ENCODE measurements around the gene NPAS2. TPM values are rescaled to one million over a fixed set of nuclear protein-coding genes. Genes with fewer than 3 reads are reported as not detected.

Gene NPAS2
- total RNA-seq, 1 donor from 2014 or later = 5.5 TPM

DNA sequence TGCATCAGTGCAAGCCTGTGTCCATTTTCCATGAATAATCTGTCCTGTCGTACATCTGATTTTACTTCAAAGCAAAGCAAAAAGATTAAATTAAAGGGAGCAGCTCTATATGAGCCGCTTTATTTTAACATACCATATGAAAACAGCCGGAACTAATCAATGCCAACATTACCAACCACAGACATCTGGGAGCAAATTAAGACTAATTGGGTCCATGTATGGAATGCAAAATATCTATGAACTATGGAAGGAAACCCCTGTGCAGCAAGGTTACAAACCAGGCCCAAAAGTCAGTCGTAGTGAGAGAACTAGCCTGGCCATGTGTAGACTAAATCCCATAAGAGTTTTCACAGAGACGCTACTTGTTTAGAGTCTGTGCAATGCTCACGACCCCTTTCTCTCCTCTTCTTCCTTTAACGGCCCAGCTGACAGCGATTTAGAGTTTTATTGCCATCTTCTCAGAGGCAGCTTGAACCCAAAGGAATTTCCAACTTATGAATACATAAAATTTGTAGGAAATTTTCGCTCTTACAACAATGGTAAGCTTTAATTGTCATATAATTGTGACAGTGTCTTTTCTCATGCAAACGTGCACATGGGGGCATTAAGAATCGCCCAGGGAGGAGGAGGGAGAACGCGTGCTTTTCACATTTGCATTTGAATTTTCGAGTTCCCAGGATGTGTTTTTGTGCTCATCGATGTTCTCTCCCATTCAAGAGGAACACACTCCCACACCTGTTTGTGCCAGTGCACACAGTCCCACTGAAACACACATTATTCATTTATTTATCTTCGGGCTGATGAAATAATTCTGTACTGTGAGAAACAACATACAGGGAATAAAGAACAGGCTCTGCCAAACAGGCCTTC, 129.2 kb downstream of the NPAS2 start:
- Histone ChIP-seq H3K4me1 (ENCODE audit: insufficient read depth, low read length) (no peaks in the 10 kb centered on the region), H3K27me3 (ENCODE audit: insufficient read depth, low read length) (no peaks in the 10 kb centered on the region), H3K79me2 (ENCODE audit: insufficient read depth, low read length) (no peaks in the 10 kb centered on the region), H3K9me3 (ENCODE audit: insufficient read depth, low read depth, low read length) (no peaks in the 10 kb centered on the region), H3K9ac (ENCODE audit: low read length) (no peak overlapping the region), H3K4me2 (ENCODE audit: low read length) (no peak overlapping the region), H3K27ac (ENCODE audit: low read depth, low read length) (no peak overlapping the region), H2AFZ (ENCODE audit: low read depth, low read length) (no peak overlapping the region), H3K36me3 (ENCODE audit: insufficient read depth, low read length) (no peaks in the 10 kb centered on the region), H4K20me1 (ENCODE audit: insufficient read depth, low read length) (no peaks in the 10 kb centered on the region), H3K4me3 (ENCODE audit: insufficient read depth, low read depth, low read length) (no peak overlapping the region)
- Mint-ChIP-seq H3K27ac (ENCODE audit: unreplicated experiment) (no peak overlapping the region), H3K4me1 (ENCODE audit: low read depth, unreplicated experiment) (no peaks in the 10 kb centered on the region), H3K36me3 (ENCODE audit: low read depth, unreplicated experiment) (peaks cover 11% of the 10 kb centered on the region), H3K9me3 (ENCODE audit: unreplicated experiment) (peaks cover 4% of the 10 kb centered on the region), H3K4me3 (ENCODE audit: unreplicated experiment) (no peak overlapping the region), H3K27me3 (ENCODE audit: low read depth, unreplicated experiment) (peaks cover 24% of the 10 kb centered on the region)
- no peak for FAIRE-seq
- TF ChIP-seq, protein P1, sequence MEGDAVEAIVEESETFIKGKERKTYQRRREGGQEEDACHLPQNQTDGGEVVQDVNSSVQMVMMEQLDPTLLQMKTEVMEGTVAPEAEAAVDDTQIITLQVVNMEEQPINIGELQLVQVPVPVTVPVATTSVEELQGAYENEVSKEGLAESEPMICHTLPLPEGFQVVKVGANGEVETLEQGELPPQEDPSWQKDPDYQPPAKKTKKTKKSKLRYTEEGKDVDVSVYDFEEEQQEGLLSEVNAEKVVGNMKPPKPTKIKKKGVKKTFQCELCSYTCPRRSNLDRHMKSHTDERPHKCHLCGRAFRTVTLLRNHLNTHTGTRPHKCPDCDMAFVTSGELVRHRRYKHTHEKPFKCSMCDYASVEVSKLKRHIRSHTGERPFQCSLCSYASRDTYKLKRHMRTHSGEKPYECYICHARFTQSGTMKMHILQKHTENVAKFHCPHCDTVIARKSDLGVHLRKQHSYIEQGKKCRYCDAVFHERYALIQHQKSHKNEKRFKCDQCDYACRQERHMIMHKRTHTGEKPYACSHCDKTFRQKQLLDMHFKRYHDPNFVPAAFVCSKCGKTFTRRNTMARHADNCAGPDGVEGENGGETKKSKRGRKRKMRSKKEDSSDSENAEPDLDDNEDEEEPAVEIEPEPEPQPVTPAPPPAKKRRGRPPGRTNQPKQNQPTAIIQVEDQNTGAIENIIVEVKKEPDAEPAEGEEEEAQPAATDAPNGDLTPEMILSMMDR (IDR thresholded peaks at IDR 0.05; ENCODE audit: insufficient read depth, low read depth, low read length) = no peak
- no peak for TF ChIP-seq EZH2 (IDR thresholded peaks at IDR 0.05; ENCODE audit: insufficient read depth, low read length)
- no peak for DNase-seq (ENCODE audit: low read depth)

DNA sequence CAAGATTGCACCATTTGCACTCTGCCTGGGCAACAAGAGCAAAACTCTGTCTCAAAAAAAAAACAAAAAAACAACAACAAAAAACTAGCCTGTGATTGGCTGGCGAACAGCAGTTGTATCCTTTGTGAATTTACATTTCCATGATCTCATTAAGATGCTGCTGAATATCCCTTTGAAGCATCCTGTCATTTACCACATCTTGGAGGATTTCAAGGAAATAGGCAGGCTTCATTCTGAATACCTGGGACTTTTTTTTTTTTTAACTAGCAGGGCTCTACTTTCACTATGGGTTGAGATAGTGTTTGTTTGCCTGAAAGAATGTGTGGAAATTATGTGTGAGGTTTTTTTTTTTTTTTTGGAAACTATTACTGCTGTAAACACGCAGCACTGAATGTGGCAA, 132.6 kb downstream of the NPAS2 start:
- Mint-ChIP-seq H3K27me3 (ENCODE audit: low read depth, unreplicated experiment) (peaks cover 13% of the 10 kb centered on the region), H3K36me3 (ENCODE audit: low read depth, unreplicated experiment) (peaks cover 5% of the 10 kb centered on the region), H3K27ac (ENCODE audit: unreplicated experiment) (no peak overlapping the region), H3K4me1 (ENCODE audit: low read depth, unreplicated experiment) (no peaks in the 10 kb centered on the region), H3K4me3 (ENCODE audit: unreplicated experiment) (no peak overlapping the region), H3K9me3 (ENCODE audit: unreplicated experiment) (peaks cover 3% of the 10 kb centered on the region)
- no peak overlapping the region for H3K9ac ChIP-seq (ENCODE audit: low read length)
- FAIRE-seq = no peak
- H4K20me1 ChIP-seq (ENCODE audit: insufficient read depth, low read length) = no peaks in the 10 kb centered on the region
- H3K9me3 ChIP-seq (ENCODE audit: insufficient read depth, low read depth, low read length) = no peaks in the 10 kb centered on the region
- TF ChIP-seq, protein P1 (IDR thresholded peaks at IDR 0.05; ENCODE audit: insufficient read depth, low read depth, low read length) = no peak
- no peak for TF ChIP-seq EZH2 (IDR thresholded peaks at IDR 0.05; ENCODE audit: insufficient read depth, low read length)
- H3K79me2 ChIP-seq (ENCODE audit: insufficient read depth, low read length) = no peaks in the 10 kb centered on the region
- no peak overlapping the region for H3K27ac ChIP-seq (ENCODE audit: low read depth, low read length)
- no peak overlapping the region for H3K4me2 ChIP-seq (ENCODE audit: low read length)
- no peaks in the 10 kb centered on the region for H3K27me3 ChIP-seq (ENCODE audit: insufficient read depth, low read length)
- no peak overlapping the region for H2AFZ ChIP-seq (ENCODE audit: low read depth, low read length)
- no peak for DNase-seq (ENCODE audit: low read depth)
- H3K36me3 ChIP-seq (ENCODE audit: insufficient read depth, low read length) = no peaks in the 10 kb centered on the region
- no peak overlapping the region for H3K4me3 ChIP-seq (ENCODE audit: insufficient read depth, low read depth, low read length)
- H3K4me1 ChIP-seq (ENCODE audit: insufficient read depth, low read length) = no peaks in the 10 kb centered on the region

Measured in astrocyte (in vitro differentiated cells and primary cell).